Keratinocyte (primary cell): ENCODE data around the gene SETD4. TPM values are rescaled to one million over a fixed set of nuclear protein-coding genes. Genes with fewer than 3 reads are reported as not detected.

Experiments
- DNase-seq: peaks from one replicate; pipeline ENCODE4 v3.0.0-alpha.2; 2011; ENCODE audit warnings: low read depth, missing footprints, low spot score
- FAIRE-seq: peaks from 2 replicates; lab custom pipeline; 2011; peaks lifted over from hg19 to GRCh38; lab: Jason Lieb, UNC
- H2AFZ ChIP-seq: 2 replicates; pipeline ENCODE4 v1.6.0; 2012; ENCODE audit warnings: low read length, control low read depth, inconsistent platforms; ENCODE audit not compliant: control insufficient read depth
- H3K27ac ChIP-seq: 2 replicates; pipeline ENCODE4 v1.5.1; 2011; ENCODE audit warnings: low read length; ENCODE audit not compliant: control insufficient read depth, insufficient read depth
- H3K27me3 ChIP-seq: 3 replicates; pipeline ENCODE4 v1.6.0; 2011; ENCODE audit warnings: low read length; ENCODE audit not compliant: control insufficient read depth, insufficient read depth; ENCODE audit errors: extremely low read depth
- H3K36me3 ChIP-seq, 2 experiments: 2 replicates in 1 of 2; 3 replicates in 1 of 2; pipeline ENCODE4 v1.5.1; 2011; ENCODE audit warnings: low read length in 2 of 2, mild to moderate bottlenecking in 1 of 2; ENCODE audit not compliant: control insufficient read depth in 2 of 2, insufficient read depth in 2 of 2; ENCODE audit errors: extremely low read depth in 1 of 2
- H3K4me1 ChIP-seq: 3 replicates; pipeline ENCODE4 v1.5.1; 2011; ENCODE audit warnings: low read length; ENCODE audit not compliant: control insufficient read depth, insufficient read depth; ENCODE audit errors: extremely low read depth
- H3K4me2 ChIP-seq: 3 replicates; pipeline ENCODE4 v1.6.0; 2011; ENCODE audit warnings: low read depth, low read length; ENCODE audit not compliant: control insufficient read depth, insufficient read depth; ENCODE audit errors: extremely low read depth
- H3K4me3 ChIP-seq, 3 experiments: fragments of 200-600 bp in 1 of 3; sonication (generic) in 1 of 3; 2 replicates in 2 of 3; 3 replicates in 1 of 3; pipeline ENCODE4 v1.5.1; 2011 to 2016; ENCODE audit warnings: low read length in 3 of 3, mild to moderate bottlenecking in 3 of 3, control low read depth in 2 of 3, inconsistent platforms in 1 of 3, low read depth in 1 of 3, mixed read lengths in 1 of 3, mixed run types in 1 of 3, moderate library complexity in 1 of 3; ENCODE audit not compliant: control insufficient read depth in 2 of 3, insufficient read depth in 2 of 3; ENCODE audit errors: extremely low read depth in 1 of 3
- H3K79me2 ChIP-seq: 2 replicates; pipeline ENCODE4 v1.6.0; 2012; ENCODE audit warnings: low read length; ENCODE audit not compliant: control insufficient read depth, insufficient read depth
- H3K9ac ChIP-seq: 3 replicates; pipeline ENCODE4 v1.6.0; 2011; ENCODE audit warnings: low read length; ENCODE audit not compliant: control insufficient read depth, insufficient read depth; ENCODE audit errors: extremely low read depth
- H3K9me1 ChIP-seq: 3 replicates; pipeline ENCODE4 v1.6.0; 2011; ENCODE audit warnings: low read length; ENCODE audit not compliant: control insufficient read depth, insufficient read depth; ENCODE audit errors: extremely low read depth
- H3K9me3 ChIP-seq: 2 replicates; pipeline ENCODE4 v1.5.1; 2012; ENCODE audit warnings: low read depth, low read length; ENCODE audit not compliant: control insufficient read depth
- H4K20me1 ChIP-seq: 3 replicates; pipeline ENCODE4 v1.6.0; 2011; ENCODE audit warnings: low read length; ENCODE audit not compliant: control insufficient read depth, insufficient read depth; ENCODE audit errors: extremely low read depth
- CTCF ChIP-seq, 3 experiments: IDR thresholded peaks in 1 of 3; conservative IDR thresholded peaks in 1 of 3; optimal IDR thresholded peaks in 1 of 3; 2 replicates in 2 of 3; 3 replicates in 1 of 3; pipeline versions ENCODE3 to v1.5.1; 2011; ENCODE audit warnings: low read length in 3 of 3, mild to moderate bottlenecking in 3 of 3, moderate library complexity in 2 of 3, control low read depth in 1 of 3, inconsistent platforms in 1 of 3; ENCODE audit not compliant: insufficient read depth in 2 of 3; ENCODE audit errors: extremely low read depth in 1 of 3
- EZH2 ChIP-seq: IDR thresholded peaks from one replicate; pipeline ENCODE4 v1.6.1; 2012; ENCODE audit warnings: inconsistent platforms, mild to moderate bottlenecking, low read length, moderate library complexity
- dilution Hi-C: fragments of 300-500 bp; cut with MboI; formaldehyde crosslinking; loops from one replicate; pipeline ENCODE4 v1.7.0; 2020; ENCODE audit warnings: low sequenced_read_pairs; ENCODE audit not compliant: extremely low pct_ligation_motif_present
- polyA plus RNA-seq, 5 experiments: library from polyadenylated mRNA; depleted of rRNA in 3 of 5; stranded (reverse) in 3 of 5; stranded (forward) in 1 of 5; unstranded in 1 of 5; fragments of >200 nt; gene quantifications; 1 replicate in 1 of 5; 2 replicates in 3 of 5; 3 replicates in 1 of 5; pipeline versions ENCODE4 v1.2.1 to v1.2.3, GENCODE V29; 2011 to 2012; ENCODE audit warnings: missing spikeins in 2 of 5, low read depth in 1 of 5, low replicate concordance in 1 of 5

Gene SETD4
- polyA plus RNA-seq, 1 donor (not counting 4 experiments of a cell fraction or from before 2014, with no cell fraction given), result 16.8 TPM

DNA sequence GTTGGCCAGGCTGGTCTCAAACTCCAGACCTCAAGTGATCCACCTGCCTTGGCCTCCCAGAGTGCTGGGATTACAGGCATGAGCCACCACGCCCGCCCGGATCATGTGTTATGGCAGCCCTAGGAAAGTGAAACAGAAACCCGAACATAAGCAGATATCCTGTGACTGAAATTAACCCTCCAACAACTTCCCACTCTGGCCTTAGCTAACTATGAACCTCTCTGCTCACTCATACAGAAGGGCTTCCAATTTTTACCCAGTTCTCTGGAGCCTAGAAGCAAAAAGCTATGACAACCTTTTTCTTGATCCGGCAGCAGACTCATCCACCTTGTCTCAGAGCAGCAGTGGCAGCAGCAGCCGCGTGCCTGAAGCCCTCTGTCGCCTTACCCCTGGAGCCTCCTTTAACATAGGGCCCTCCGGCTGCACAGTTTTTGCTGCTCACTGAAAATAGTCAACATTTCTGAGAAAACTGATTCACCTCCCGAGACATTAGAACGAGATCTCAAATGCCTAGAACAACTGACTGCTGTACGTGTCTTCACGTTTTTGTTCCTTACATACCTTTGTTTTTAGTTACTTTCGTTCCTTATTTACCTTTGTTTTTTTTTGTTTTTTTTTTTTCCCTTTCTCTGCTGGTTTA, 18.8 kb upstream of the SETD4 start:
- FAIRE-seq (no peak), DNase-seq (no peak)
- Histone ChIP-seq H3K9me1 (no peaks in the 10 kb centered on the region), H3K4me3 (no peak overlapping the region), H3K9ac (no peak overlapping the region), H3K9me3 (no peaks in the 10 kb centered on the region), H4K20me1 (no peaks in the 10 kb centered on the region), H3K36me3 (no peaks in the 10 kb centered on the region), H3K4me1 (peaks cover 28% of the 10 kb centered on the region), H2AFZ (no peak overlapping the region), H3K79me2 (no peaks in the 10 kb centered on the region), H3K27me3 (no peaks in the 10 kb centered on the region), H3K4me2 (no peak overlapping the region), H3K27ac (no peak overlapping the region)
- no peak for TF ChIP-seq EZH2
- TF ChIP-seq CTCF (optimal IDR thresholded peaks at IDR 0.05 in 1 of 3, IDR thresholded peaks at IDR 0.05 in 1 of 3, conservative IDR thresholded peaks at IDR 0.05 in 1 of 3; ENCODE audit: extremely low read depth in 1 of 3, insufficient read depth in 2 of 3, low read length in 3 of 3), result no peak
- dilution Hi-C loops, result no loop called here

DNA sequence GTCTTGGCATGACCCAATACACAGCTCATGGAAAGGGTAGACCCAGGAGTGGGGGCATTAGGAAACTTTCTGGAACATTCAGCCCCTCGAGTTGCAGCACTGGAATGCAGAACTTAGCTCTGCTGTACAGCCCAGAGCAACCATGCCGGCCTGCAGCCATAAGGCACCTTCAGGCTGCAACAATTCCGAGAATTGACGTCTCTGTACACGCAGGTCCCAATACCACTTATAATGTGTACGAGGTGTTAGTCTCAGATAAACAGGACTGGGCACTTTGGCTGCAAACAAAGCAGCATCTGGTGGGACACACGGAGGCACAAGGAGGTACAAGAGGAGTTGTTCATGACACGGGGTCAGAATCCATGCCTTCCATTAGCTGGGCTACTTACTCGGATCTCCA, 17.4 kb upstream of the SETD4 start:
- dilution Hi-C loops, result no loop called here
- TF ChIP-seq CTCF (optimal IDR thresholded peaks at IDR 0.05 in 1 of 3, IDR thresholded peaks at IDR 0.05 in 1 of 3, conservative IDR thresholded peaks at IDR 0.05 in 1 of 3; ENCODE audit: extremely low read depth in 1 of 3, insufficient read depth in 2 of 3, low read length in 3 of 3), result no peak
- no peak for TF ChIP-seq EZH2
- Histone ChIP-seq H3K9me1 (no peaks in the 10 kb centered on the region), H3K27ac (no peak overlapping the region), H3K4me3 (no peak overlapping the region), H4K20me1 (no peaks in the 10 kb centered on the region), H3K4me1 (peaks cover 39% of the 10 kb centered on the region), H3K9ac (no peak overlapping the region), H2AFZ (peak overlapping the region; percentile 13), H3K4me2 (no peak overlapping the region), H3K9me3 (no peaks in the 10 kb centered on the region), H3K79me2 (no peaks in the 10 kb centered on the region), H3K36me3 (peaks cover 0 to 2% of the 10 kb centered on the region in 2 experiments), H3K27me3 (no peaks in the 10 kb centered on the region)
- no peak for FAIRE-seq
- no peak for DNase-seq
